Immature natural killer cell (primary cell): ENCODE data around the gene STK32A. TPM values are rescaled to one million over a fixed set of nuclear protein-coding genes. Genes with fewer than 3 reads are reported as not detected.
A peak's percentile ranks its signal among the peaks of the same experiment; 100 is the strongest.
"Not testable (repeated sequence)": the region's sequence is repeated elsewhere in the genome, so short reads cannot be mapped to it uniquely, and the experiment has no call there.

Experiments used
- DNase-seq, 3 donors: peaks; one replicate each; pipeline ENCODE4 v3.0.0; 2022; ENCODE audit warnings: mixed read lengths in 1 of 3
- H3K27ac Mint-ChIP-seq, 6 donors: one replicate each; pipeline ENCODE4 v1.8.0; 2020; ENCODE audit warnings: mixed read lengths in 6 of 6, mild to moderate bottlenecking in 5 of 6, inconsistent platforms in 4 of 6, moderate library complexity in 3 of 6
- H3K27me3 Mint-ChIP-seq, 3 donors: one replicate each; pipeline ENCODE4 v1.8.0; 2020 to 2021; ENCODE audit warnings: low read depth in 3 of 3, mild to moderate bottlenecking in 3 of 3, mixed read lengths in 3 of 3, moderate library complexity in 3 of 3, inconsistent platforms in 1 of 3
- H3K36me3 Mint-ChIP-seq, 3 donors: one replicate each; pipeline ENCODE4 v1.8.0; 2020; ENCODE audit warnings: mixed read lengths in 3 of 3, inconsistent platforms in 2 of 3, mild to moderate bottlenecking in 2 of 3
- H3K4me1 Mint-ChIP-seq, 2 donors: one replicate each; pipeline ENCODE4 v1.8.0; 2020; ENCODE audit warnings: inconsistent platforms in 2 of 2, mild to moderate bottlenecking in 2 of 2, mixed read lengths in 2 of 2, moderate library complexity in 1 of 2
- H3K4me3 Mint-ChIP-seq, 5 donors: one replicate each; pipeline ENCODE4 v1.8.0; 2020; ENCODE audit warnings: mild to moderate bottlenecking in 5 of 5, mixed read lengths in 5 of 5, inconsistent platforms in 3 of 5, moderate library complexity in 3 of 5
- H3K9me3 Mint-ChIP-seq, 6 donors: one replicate each; pipeline ENCODE4 v1.8.0; 2020; ENCODE audit warnings: mild to moderate bottlenecking in 6 of 6, mixed read lengths in 6 of 6, inconsistent platforms in 4 of 6, moderate library complexity in 3 of 6
- polyA plus RNA-seq, 3 donors: library from polyadenylated mRNA; unstranded; fragments of 300-500 nt; fragmentation: Illumina TruSeq; gene quantifications; one replicate each; pipeline ENCODE4 v1.2.3, GENCODE V29; 2021

STK32A gene
- polyA plus RNA-seq, 3 donors from 2014 or later, result not detected

DNA sequence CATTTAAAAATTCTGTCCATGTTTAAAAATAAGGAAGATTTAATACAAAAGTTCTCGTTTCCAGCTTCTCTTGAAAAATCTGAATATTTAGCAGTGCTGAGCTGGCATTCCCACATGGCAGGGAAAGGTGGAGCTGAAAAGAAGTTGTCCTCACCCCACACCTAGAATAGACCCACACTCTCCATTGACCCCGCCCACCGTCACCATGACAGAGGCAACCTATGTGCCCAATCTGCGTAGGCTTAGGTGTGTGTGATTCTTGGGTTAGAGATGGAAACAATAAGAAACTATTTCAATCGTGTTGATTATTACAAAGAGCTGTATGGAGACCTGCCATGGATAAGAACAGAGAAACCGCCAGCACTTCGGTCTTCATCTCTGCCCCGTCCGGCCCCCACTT lies 8.9 kb upstream of the STK32A start:
- H3K4me1 Mint-ChIP-seq, result no peaks in the 10 kb centered on the region
- no peak for DNase-seq
- no peak overlapping the region for H3K4me3 Mint-ChIP-seq
- H3K27me3 Mint-ChIP-seq, result peaks cover 0 to 3% (median 2%) of the 10 kb centered on the region in 3 donors
- H3K36me3 Mint-ChIP-seq, result no peaks in the 10 kb centered on the region
- no peaks in the 10 kb centered on the region for H3K9me3 Mint-ChIP-seq
- H3K27ac Mint-ChIP-seq, result no peak overlapping the region

DNA sequence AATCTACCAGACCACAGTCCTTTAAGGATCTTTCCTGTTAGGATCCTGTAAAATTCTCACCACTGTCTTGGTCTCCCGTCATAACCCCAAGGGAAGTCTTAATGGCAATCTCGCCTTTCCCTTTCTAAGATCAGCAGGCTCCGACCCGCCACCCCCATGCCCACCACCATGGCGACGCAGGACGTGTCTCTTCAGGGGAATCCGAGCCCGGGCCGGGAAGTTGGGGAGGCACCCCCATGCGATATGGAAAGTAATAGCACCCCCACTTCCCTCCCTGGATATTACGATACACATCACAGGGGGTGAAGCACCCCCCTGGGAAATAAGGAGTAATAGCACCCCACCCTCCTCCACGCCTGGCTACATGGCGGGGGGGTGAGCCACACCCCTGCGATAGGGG lies 8.3 kb upstream of the STK32A start:
- Mint-ChIP-seq H3K27me3 (peaks cover 0 to 3% (median 2%) of the 10 kb centered on the region in 3 donors), H3K9me3 (no peaks in the 10 kb centered on the region), H3K36me3 (no peaks in the 10 kb centered on the region), H3K27ac (no peak overlapping the region), H3K4me3 (no peak overlapping the region), H3K4me1 (no peaks in the 10 kb centered on the region)
- DNase-seq, result no peak

DNA sequence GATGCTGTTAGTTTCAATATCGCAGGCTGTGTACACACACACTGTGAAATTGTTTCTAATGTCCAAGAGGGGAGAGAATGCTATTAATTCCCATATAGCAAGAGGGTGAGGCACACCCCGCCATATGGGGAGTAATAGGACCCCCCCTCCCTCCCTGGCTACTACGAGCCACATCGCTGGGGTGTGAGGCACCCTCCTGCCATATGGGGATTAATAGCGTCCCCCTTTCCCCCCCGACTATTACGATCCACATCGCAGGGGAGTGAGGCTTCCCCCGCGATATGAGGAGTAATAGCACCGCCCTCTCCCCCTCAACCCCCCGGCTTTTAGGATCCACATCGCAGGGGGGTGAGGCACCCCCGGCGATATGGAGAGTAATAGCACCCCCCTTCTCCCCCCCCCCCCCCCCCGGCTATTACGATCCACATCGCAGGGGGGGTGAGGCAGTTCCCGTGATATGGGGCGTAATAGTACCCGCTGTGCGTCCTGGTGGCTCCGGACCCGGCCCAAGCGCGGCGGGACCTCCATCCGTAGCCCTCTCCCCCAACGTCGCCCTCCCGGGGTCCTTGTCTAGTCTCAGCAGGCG lies 494 bp upstream of the STK32A start:
- H3K9me3 Mint-ChIP-seq, result no peaks in the 10 kb centered on the region
- H3K27me3 Mint-ChIP-seq, result peaks cover 6 to 20% (median 10%) of the 10 kb centered on the region in 3 donors
- peak overlapping the region in 2 of 5 donors; percentile 20 to 60 for H3K4me3 Mint-ChIP-seq
- H3K27ac Mint-ChIP-seq, result no peak overlapping the region
- no peaks in the 10 kb centered on the region for H3K36me3 Mint-ChIP-seq
- H3K4me1 Mint-ChIP-seq, result peaks cover 3 to 5% of the 10 kb centered on the region in 2 donors
- no peak for DNase-seq

DNA sequence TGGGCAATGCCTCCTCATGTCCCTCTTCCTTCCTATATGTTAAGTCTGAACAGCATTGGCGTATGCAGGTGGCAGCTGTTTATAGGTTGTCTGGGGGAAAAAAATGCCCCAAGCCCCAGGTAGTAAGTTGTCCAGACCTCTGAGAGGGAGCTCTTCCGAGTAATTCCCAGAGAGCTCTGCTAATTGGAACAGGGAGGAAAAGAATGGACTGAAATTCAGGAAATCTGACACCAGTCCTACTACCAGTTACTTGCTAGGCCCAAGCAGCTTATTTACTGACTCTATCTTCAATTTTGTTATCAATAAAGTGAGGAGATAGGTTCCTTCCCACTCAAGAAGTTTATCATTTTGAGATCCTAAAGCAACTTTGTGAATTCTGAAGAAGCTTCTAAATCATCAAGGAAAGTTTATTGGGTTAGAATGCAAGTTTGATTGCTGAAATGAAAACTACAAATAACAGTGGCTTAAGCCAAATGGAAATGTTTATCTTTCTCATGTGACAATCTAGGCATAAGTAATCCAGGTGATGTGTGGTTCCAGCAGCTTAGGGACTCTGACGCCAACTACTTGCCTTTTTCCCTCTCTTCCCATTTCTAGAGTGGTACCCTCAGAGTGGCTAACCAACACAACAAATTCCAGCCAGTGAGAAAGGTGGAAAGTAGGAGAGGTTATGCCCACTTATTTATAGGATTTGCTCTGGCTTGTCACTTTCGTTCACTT lies 5.6 kb downstream of the STK32A start:
- H3K9me3 Mint-ChIP-seq, result no peaks in the 10 kb centered on the region
- H3K4me3 Mint-ChIP-seq, result no peak overlapping the region
- DNase-seq, result no peak
- no peak overlapping the region for H3K27ac Mint-ChIP-seq
- H3K4me1 Mint-ChIP-seq, result no peaks in the 10 kb centered on the region
- H3K36me3 Mint-ChIP-seq, result no peaks in the 10 kb centered on the region
- H3K27me3 Mint-ChIP-seq, result peaks cover 0 to 5% (median 3%) of the 10 kb centered on the region in 3 donors

DNA sequence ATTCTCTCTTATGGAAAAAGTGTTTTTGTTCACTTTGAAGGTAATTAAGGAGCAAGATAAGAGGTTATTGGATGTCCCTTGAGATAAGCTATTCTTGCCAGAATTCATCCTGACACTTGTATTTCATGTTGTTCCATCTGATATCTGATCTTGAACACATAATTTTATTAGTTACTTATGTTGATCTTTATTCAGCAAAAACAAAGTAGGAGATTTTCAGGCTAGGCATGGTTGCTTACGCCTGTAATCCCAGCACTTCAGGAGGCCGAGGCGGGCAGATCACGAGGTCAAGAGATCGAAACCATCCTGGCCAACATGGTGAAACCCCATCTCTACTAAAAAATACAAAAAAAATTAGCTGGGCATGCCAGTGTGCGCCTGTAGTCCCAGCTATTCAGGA lies 8.4 kb downstream of the STK32A start:
- not testable (repeated sequence) for H3K27me3 Mint-ChIP-seq, H3K9me3 Mint-ChIP-seq, H3K27ac Mint-ChIP-seq, DNase-seq, H3K4me1 Mint-ChIP-seq, H3K36me3 Mint-ChIP-seq, H3K4me3 Mint-ChIP-seq

DNA sequence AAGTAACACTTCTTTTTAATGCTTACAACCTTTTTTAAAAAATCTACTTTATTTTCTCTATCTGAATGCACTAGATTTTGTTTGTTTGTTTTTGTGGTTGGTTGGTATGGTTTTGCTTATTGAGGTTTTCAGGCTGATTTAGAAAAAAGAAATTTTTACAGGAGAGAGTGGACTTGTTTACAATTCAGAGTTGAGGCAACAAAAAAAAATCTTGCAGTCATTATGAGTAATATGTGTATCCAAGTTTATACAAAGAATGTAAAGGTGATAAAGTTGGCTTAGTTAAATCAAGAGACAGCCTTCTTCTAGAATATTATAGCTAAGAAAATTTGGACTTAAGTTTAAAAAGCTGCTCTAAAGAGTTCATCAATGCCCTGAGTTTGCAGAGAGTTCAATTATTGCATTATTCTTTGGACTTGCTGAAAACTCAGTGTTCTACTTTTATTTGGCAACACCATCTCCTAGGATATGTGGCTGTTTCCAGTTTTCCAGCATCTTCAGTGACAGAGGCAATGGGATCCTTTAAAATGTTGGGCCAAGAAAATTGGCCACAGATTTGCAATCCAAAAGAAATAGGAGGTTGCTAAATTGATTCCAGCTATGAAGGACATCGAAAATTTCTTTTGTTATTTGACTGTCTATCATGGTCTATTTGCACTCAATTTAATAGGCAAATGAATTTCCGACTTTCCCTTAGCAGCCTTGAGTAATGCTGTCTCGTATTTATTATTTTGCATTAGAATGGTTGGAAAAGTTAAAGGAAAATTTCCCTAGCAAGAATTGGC lies 10.7 kb downstream of the STK32A start:
- Mint-ChIP-seq H3K9me3 (peaks cover 0 to 2% (median 0%) of the 10 kb centered on the region in 6 donors), H3K36me3 (no peaks in the 10 kb centered on the region), H3K27me3 (peaks cover 0 to 4% (median 3%) of the 10 kb centered on the region in 3 donors), H3K4me1 (no peaks in the 10 kb centered on the region), H3K27ac (no peak overlapping the region), H3K4me3 (no peak overlapping the region)
- DNase-seq, result no peak

DNA sequence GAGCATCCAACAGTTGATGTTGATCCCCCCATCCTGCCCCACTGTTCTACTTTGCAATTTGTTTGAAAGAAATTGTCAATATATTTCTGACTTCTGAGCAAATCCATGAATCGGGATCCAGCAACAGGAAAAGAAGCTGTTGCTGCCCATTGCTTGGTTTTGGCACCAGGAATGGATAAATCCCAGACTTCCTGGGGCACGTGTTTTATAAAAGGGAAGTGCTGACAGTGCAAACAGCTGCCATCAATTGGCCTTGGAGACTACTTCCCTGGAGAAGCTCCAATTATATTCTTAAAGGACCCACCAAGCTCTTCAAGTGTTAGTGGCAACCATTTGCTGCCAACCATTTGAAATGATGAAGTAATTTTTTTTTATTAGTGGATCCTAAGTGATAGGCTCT lies 13.7 kb downstream of the STK32A start:
- DNase-seq, result no peak
- Mint-ChIP-seq H3K4me1 (no peaks in the 10 kb centered on the region), H3K27ac (no peak overlapping the region), H3K9me3 (peaks cover 0 to 2% (median 0%) of the 10 kb centered on the region in 6 donors), H3K4me3 (no peak overlapping the region), H3K27me3 (peaks cover 0 to 4% (median 3%) of the 10 kb centered on the region in 3 donors), H3K36me3 (no peaks in the 10 kb centered on the region)

DNA sequence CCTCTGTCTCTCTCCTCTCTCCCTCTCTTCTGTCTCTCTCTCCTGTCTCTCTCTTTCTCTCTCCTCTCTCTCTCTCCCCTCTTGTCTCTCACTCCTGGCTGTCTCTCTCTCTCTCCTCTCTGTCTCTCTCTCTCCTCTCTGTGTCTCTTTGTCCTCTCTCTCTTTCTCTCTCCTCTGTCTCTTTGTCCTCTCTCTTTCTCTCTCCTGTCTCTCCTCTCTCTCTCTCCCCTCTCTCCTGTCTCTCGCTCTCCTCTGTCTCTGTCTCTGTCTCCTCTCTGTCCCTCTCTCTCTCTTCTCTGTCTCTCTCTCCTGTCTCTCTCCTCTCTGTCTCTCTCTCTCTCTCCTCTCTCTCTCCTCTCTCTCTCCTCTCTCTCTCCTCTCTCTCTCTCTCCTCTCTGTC lies 25.0 kb downstream of the STK32A start:
- Mint-ChIP-seq H3K36me3 (no peaks in the 10 kb centered on the region), H3K9me3 (peaks cover 0 to 11% (median 4%) of the 10 kb centered on the region in 6 donors), H3K4me3 (no peak overlapping the region), H3K27ac (no peak overlapping the region), H3K27me3 (peaks cover 4 to 19% (median 11%) of the 10 kb centered on the region in 3 donors), H3K4me1 (no peaks in the 10 kb centered on the region)
- DNase-seq, result no peak

DNA sequence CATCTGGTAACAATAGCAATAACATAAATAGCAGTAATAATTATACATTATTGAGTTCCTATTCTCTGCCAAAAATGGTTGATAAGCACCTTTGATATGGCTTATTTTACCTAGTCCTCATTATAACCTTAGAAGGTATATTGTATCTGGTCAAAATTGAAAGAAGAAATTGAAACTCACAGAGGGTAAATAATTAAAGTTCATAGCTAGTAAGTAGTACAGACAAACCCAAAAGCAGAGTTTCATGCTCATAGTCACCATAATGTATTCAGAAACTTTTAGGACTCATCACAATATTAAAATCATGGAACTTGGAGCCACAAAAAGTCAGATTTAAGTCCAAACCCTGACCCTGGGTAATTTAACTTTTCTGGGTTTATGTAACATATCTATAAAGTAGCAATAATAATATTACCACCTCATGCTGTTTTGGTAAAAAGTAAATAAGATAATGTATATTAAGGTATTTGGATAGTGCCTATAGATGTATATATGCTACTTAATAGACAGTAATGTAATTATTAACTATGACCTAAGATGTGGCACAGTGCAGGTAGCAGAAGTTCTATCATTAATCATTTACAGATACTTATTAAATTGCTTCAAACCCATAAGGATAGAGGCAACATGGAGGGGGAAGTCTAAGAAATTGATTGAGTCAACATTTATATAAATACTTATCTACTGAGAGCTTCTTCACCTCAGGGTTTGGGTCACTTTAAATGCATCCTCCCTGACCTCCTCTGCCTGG lies 32.4 kb downstream of the STK32A start:
- peaks cover 0 to 9% (median 4%) of the 10 kb centered on the region in 6 donors for H3K9me3 Mint-ChIP-seq
- no peaks in the 10 kb centered on the region for H3K36me3 Mint-ChIP-seq
- no peak overlapping the region for H3K4me3 Mint-ChIP-seq
- H3K27ac Mint-ChIP-seq, result no peak overlapping the region
- H3K27me3 Mint-ChIP-seq, result peaks cover 1 to 14% (median 9%) of the 10 kb centered on the region in 3 donors
- DNase-seq, result no peak
- H3K4me1 Mint-ChIP-seq, result no peaks in the 10 kb centered on the region

DNA sequence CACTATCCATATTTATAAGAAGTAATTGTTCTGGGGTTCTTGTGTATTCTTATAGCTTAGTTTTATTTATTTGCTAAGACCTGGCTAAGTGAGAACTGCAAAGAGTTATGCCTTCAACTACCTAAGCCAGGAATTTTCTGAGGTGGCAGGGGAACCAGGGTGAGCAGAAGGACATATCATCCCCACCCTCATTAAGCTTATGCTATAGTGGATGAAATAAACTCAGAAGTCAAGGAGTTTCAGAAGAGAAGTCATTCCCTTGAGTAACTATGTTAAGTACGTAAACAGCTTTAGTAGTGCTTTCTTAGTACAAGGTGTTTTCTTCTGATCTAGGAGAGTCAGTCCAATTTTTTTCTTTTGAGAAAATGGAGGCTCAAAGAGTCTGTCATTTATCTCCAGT lies 41.7 kb downstream of the STK32A start:
- Mint-ChIP-seq H3K4me3 (no peak overlapping the region), H3K27me3 (peaks cover 0 to 8% (median 0%) of the 10 kb centered on the region in 3 donors)

DNA sequence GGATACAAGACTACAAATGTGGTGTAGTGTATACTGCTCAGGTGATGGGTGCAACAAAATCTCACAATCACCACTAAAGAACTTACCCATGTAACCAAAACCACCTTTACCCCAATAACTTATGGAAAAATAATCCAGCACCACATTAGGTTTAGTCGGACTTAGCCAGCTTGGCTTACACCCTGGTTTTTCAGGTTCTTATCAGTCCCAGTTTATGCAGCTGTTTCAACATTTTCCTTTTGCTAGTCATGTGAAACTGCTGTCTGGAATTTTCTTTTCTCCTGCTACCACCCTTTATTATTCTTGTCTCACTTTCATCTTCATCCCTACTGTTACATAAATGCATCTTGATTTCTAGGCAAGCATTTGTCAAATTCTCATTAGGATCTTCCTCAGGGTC lies 51.5 kb downstream of the STK32A start:
- peaks cover 0 to 2% (median 2%) of the 10 kb centered on the region in 3 donors for H3K27me3 Mint-ChIP-seq
- H3K27ac Mint-ChIP-seq, result no peak overlapping the region
- H3K9me3 Mint-ChIP-seq, result peaks cover 0 to 2% (median 0%) of the 10 kb centered on the region in 6 donors
- no peak for DNase-seq
- no peaks in the 10 kb centered on the region for H3K36me3 Mint-ChIP-seq
- H3K4me3 Mint-ChIP-seq, result no peak overlapping the region
- H3K4me1 Mint-ChIP-seq, result no peaks in the 10 kb centered on the region

More for the DNA sequence above, 41.7 kb downstream of the STK32A start:
- Mint-ChIP-seq H3K27ac (no peak overlapping the region), H3K36me3 (no peaks in the 10 kb centered on the region), H3K4me1 (no peaks in the 10 kb centered on the region), H3K9me3 (peaks cover 0 to 6% (median under 1%) of the 10 kb centered on the region in 6 donors)
- DNase-seq, result no peak

DNA sequence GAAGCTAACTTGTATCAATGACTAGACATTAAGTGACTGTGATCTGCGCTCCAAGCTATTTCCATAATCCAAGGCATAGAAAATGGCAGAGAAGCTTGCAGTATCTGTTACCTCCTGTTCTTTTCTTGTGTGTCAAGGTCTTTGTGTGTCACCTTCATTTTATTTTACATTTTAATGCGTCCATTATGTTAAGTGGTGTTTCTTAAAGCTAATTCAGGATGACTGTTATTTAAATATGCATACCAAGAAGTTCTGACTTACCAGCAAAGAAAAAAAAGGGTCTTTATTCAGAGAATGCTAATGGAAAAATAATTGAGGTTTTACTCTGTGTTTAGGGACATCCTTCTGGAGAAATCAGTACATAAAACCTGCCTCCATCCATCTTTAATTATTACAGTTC lies 52.3 kb downstream of the STK32A start:
- no peak overlapping the region for H3K4me3 Mint-ChIP-seq
- no peaks in the 10 kb centered on the region for H3K4me1 Mint-ChIP-seq
- H3K36me3 Mint-ChIP-seq, result no peaks in the 10 kb centered on the region
- peaks cover 0 to 6% (median 0%) of the 10 kb centered on the region in 6 donors for H3K9me3 Mint-ChIP-seq
- H3K27ac Mint-ChIP-seq, result no peak overlapping the region
- H3K27me3 Mint-ChIP-seq, result peaks cover 0 to 2% (median 2%) of the 10 kb centered on the region in 3 donors
- no peak for DNase-seq

DNA sequence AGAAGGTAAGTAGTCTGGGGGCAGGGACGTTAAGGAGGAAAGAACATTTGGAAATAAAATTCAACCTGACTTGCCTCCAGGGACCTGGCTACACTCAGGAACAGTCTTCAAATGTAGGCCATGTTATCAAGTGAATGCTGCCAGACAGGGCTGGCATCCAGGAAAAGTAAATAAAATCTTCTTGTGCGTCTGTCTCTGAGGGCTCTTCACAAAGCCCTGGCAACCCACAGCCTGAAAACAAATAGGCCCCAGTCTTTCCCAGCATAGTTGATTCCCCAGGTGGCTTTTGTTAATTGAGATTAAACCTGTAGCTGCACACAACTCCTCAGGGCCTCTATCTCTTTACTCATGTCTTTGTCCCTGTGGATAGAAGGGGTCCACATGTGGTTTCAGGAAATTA lies 55.4 kb downstream of the STK32A start:
- peaks cover 0 to 3% (median 0%) of the 10 kb centered on the region in 6 donors for H3K9me3 Mint-ChIP-seq
- no peaks in the 10 kb centered on the region for H3K36me3 Mint-ChIP-seq
- DNase-seq, result no peak
- H3K4me3 Mint-ChIP-seq, result no peak overlapping the region
- H3K27ac Mint-ChIP-seq, result no peak overlapping the region
- no peaks in the 10 kb centered on the region for H3K4me1 Mint-ChIP-seq
- peaks cover 0 to 3% (median 2%) of the 10 kb centered on the region in 3 donors for H3K27me3 Mint-ChIP-seq
